Liver (tissue), 3 donors: Measurements from ENCODE around the gene FAM200C.

ENCODE experiments used
- FOXA1 ChIP-seq: IDR thresholded peaks from 2 replicates; pipeline ENCODE4 v1.6.1; 2016; ENCODE audit warnings: antibody characterized with exemption
- RAD21 ChIP-seq, 2 donors: IDR thresholded peaks; 2 replicates each; pipeline ENCODE4 v1.6.1; 2016; ENCODE audit warnings: antibody characterized with exemption in 2 of 2, mild to moderate bottlenecking in 2 of 2
- REST ChIP-seq: IDR thresholded peaks from 2 replicates; pipeline ENCODE4 v1.6.1; 2016; ENCODE audit warnings: antibody characterized with exemption, mild to moderate bottlenecking
- TF ChIP-seq, protein P1 (sequence below): fragments of 150-350 bp; IDR thresholded peaks from 2 replicates; pipeline ENCODE4 v1.5.1; 2017; ENCODE audit warnings: improper control_type of control experiment, low read depth, low read length; ENCODE audit not compliant: missing input control
- TF ChIP-seq, protein P2 (sequence below): IDR thresholded peaks from 2 replicates; pipeline ENCODE4 v1.6.1; 2016; ENCODE audit warnings: antibody characterized with exemption
- donor health status: healthy.
- donor health status: healthy.

DNA sequence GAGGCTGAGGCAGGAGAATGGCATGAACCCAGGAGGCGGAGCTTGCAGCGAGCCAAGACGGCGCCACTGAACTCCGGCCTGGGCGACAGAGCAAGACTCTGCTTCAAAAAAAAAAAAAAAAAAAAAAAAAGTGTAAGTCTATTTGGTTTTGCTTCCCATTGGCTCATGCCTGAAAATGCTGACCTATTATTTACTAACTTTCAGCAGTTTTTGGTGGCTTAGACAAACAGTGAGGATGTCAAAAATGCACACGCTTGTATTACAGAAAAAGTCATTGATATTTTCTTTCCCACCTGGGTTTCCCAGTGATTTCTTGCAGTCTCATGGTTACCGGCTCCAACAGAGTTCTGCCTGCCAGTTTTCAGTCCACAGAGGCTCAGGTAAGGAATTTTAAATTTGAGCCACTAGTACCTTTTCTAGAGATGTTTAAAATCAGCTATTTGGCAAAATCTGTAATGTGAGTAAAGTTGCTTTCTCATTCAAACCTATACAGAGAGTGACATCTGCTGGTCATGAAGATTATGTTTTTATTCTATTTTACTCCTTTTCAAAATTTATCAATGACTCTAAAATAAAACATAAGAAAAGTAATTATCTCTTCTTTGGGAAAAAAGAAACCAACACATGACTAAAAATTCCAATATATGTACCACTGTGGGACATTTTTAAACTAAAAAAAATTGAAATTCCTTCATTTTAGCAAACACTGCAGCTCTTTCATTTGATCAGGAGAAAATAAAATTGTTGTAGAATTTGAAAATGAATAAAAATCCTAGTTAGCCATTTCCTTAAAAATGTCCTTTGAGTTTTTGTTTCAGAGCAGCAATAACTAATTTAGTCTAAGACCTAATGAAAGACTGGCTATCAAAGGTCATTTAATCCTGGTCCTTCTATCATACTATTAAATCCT, 8.8 kb downstream of the FAM200C start:
- TF ChIP-seq, protein P1, sequence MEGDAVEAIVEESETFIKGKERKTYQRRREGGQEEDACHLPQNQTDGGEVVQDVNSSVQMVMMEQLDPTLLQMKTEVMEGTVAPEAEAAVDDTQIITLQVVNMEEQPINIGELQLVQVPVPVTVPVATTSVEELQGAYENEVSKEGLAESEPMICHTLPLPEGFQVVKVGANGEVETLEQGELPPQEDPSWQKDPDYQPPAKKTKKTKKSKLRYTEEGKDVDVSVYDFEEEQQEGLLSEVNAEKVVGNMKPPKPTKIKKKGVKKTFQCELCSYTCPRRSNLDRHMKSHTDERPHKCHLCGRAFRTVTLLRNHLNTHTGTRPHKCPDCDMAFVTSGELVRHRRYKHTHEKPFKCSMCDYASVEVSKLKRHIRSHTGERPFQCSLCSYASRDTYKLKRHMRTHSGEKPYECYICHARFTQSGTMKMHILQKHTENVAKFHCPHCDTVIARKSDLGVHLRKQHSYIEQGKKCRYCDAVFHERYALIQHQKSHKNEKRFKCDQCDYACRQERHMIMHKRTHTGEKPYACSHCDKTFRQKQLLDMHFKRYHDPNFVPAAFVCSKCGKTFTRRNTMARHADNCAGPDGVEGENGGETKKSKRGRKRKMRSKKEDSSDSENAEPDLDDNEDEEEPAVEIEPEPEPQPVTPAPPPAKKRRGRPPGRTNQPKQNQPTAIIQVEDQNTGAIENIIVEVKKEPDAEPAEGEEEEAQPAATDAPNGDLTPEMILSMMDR = peak; percentile 39
- TF ChIP-seq REST (no peak), FOXA1 (no peak), RAD21 (IDR thresholded peaks at IDR 0.05) (peak; percentile 73 to 78)
- TF ChIP-seq, protein P2, sequence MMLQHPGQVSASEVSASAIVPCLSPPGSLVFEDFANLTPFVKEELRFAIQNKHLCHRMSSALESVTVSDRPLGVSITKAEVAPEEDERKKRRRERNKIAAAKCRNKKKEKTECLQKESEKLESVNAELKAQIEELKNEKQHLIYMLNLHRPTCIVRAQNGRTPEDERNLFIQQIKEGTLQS = no peak
